GM18951 (cell line): Measurements from ENCODE around the gene ZCCHC3.

ENCODE experiments used
- POLR2A ChIP-seq: IDR thresholded peaks from 4 replicates; pipeline ENCODE4 v1.6.1; 2011; ENCODE audit warnings: mild to moderate bottlenecking; ENCODE audit not compliant: insufficient read length, insufficient read depth; ENCODE audit errors: extremely low read depth
- in situ Hi-C: fragments of 300-500 bp; cut with MboI; formaldehyde crosslinking; loops from one replicate; pipeline ENCODE4 v1.12.0; 2022; ENCODE audit warnings: low sequenced_read_pairs, mixed read lengths, inconsistent platforms; ENCODE audit not compliant: unreplicated experiment

Gene ZCCHC3

DNA sequence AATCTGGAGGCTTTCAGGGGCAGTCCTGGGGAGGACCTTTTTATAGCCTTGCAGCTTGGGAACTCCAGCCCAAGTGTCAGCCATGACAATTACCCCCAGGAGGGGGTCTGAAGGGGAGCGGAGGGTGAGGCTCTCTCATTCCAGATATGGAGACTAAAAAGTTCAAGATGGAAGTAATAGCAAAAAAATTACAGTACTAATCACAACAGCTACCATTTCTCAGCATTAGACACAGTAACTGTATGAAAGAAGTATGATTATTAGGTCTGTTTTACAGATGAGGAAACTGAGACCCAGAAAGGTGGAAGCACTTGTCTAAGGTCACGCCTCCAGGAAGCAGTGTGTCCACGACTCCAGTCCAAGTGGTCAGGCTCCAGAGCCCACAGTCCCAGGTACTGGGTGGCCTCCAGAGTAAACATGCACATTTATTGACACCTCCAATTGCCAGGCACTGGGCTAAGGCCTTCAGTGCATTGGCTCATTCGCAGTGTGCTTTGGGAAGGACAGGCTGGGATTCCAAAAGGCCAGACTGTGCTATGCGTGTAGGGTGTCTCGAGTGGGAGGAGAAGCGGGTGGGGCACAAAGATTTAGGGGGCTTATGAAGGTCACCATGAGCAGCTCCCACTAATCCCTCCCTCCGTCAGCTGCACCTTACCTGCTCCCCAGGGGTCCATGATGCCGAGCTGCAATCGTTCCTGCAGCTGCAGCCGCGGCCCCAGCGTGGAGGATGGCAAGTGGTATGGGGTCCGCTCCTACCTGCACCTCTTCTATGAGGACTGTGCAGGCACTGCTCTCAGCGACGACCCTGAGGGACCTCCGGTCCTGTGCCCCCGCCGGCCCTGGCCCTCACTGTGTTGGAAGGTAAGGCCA is 51.8 kb downstream of the ZCCHC3 start:
- no peak for TF ChIP-seq POLR2A
- in situ Hi-C loops = no loop called here
